Activated T-cell treated with anti-CD3 and anti-CD28 coated beads, Interleukin-2, amount 50 U/mL, for 48 hours (primary cell): Measurements from ENCODE around the gene ACTL8.

Experiments
- DNase-seq, 2 experiments: peaks; one replicate each; pipeline ENCODE4 v3.0.0-alpha.2; 2020

ACTL8 gene

DNA sequence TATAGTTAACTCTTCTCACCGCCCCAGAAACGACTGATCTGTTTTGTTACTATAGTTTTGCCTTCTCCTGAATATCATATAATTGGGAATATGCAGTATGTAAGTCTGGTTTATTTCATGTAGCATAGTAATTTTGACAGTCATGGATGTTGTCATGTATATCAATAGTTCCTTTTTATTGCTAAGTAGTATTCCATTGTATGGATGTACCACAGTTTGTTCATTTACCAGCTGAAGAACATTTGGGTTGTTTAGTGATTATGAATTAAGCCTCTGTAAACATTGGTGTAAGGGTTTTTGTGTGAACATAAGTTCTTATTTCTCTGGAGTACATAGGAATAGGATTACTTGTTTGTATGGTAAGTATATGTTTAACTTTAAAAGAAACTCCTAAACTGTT lies 55.5 kb downstream of the ACTL8 start:
- DNase-seq, result no peak

DNA sequence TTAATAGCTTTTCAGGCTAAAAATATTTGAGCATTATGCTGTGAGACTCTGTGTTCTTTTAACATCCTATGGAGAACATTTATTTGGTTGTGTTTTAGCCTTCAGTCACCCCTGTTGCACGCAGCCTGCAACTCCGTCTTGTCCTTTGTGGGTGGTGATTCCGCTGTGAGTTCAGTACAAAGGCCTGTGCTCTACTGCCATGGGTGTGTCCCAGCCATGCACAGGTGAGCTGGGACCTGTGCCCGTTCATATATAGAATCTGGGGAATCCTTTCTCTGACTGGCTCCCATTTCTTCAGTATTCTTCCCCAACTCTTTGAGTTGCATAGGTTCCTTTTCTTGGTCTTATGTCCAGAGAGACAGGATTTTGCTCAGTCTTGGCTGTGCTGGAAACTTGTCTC lies 61.4 kb downstream of the ACTL8 start:
- no peak for DNase-seq

DNA sequence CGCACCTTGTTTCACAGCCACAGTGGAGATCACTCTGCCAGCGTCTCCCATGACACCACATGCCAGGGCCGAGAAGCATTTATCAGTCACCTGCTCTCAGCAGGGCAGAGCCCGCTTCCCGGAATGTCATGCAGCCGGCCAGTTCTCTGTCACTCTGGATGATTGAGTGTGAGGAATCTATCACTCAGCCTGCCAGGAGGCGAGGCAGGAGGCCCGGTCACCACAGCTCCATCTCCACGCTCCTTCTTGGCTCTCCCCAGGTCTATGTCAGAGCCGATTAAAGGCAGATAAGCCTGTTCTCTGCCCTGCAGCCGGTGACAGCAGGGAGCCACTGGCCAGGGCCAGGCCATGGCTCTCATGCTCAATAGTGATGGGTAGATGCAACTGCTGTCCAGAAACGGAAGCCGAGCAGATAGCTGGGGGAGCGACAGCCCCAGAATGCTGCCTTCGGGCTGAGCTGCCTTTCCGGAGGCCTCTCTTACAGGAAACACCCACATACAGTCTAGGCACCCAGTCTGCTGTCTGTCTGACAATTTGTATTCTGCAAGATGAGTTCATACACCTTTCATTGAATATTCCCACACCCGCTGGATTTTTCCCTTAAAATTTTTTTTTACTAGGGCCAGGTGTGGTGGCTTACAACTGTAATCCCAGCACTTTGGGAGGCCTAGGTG lies 64.1 kb downstream of the ACTL8 start:
- DNase-seq, result no peak

DNA sequence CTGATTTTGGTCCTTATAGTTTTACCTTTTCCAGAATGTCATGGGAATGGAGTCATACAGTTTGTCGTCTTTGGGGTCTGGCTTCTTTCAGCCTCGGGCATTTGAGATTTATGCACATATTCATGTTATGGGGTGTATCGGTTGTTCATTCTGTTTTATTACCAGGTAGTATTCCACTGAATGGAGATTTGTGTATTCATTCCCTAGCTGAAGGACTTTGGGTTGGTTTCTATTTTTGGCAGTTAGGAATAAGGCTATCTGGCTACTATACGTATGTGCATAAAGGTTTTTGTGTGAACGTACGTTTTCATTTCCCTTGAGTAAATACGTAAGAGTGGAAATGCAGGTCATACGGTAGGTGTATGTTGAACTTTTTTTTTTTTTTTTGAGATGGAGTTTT lies 65.1 kb downstream of the ACTL8 start:
- no peak for DNase-seq

DNA sequence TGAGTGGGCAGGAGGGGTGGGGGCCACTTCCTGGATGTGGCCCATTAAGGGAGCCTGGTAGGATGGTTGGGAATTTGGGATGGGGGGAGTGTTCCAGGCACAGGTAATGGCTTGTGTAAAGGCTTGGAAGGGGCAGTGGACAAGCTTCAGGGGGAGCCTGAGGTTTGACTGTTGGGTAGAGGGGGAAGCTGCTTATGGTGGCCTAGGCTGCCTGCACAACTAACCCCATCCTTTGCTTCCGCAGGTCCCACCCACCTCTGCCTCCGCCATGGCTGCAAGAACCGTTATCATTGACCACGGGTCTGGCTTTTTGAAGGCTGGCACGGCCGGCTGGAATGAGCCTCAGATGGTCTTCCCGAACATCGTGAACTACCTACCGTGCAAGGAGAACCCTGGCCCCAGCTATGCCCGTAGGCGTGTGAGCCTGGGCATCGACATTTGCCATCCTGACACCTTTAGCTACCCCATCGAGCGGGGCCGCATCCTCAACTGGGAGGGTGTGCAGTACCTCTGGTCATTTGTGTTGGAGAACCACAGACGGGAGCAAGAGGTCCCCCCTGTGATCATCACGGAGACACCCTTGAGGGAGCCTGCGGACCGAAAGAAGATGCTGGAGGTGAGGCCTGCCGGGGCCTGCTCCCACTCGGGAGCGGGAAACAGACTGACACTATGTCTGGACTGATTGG lies 67.8 kb downstream of the ACTL8 start:
- no peak for DNase-seq

DNA sequence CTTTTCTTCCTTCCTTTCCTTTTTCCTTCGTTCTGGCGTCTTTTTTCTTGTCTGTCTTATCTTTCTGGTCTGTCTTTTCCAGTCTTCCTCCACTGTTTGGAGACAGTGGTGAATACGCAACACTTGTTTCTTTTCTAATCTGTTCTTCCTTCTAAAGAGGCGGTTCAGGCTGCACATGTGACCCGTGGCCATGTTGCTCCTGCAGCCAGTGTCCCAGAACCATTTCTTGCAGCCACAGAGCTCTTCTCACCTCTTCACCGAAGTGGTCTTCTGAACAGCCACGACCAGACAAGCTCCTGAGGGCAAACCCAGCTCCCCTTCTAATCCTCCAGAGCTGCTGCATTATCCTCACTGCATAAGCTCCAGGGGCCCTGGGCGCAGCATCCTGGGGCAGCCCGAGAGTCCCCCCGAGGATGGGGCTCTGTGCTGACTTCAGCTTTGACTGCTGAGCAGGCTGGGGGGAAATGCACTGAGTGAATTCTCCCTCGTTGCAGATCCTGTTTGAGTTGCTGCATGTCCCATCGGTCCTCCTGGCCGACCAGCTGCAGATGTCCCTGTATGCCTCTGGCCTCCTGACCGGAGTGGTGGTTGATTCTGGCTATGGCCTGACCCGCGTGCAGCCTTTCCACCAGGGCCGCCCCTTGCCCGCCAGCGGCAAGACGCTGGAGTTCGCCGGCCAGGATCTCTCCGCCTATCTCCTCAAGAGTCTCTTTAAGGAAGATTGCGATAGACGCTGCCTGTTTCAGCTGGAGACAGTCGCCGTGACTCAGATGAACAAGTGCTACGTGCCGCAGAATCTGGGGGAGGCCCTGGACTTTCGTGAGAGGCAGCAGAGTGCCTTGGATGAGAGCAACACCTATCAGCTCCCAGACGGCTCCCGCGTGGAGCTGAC lies 70.4 kb downstream of the ACTL8 start:
- DNase-seq, result no peak

DNA sequence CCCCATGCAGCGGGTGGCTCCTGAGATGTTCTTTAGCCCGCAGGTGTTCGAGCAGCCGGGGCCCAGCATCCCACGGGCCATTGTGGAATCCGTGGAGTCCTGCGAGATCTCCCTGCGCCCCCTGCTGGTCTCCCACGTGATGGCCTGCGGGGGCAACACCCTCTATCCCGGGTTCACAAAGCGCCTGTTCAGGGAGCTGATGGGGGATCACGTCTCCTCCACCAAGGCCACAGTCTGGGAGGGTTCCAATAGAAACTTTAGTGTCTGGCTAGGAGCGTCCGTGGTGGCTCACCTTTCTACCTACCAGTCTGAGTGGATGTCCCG lies 71.0 kb downstream of the ACTL8 start:
- DNase-seq, result peak; percentile 49 to 51

DNA sequence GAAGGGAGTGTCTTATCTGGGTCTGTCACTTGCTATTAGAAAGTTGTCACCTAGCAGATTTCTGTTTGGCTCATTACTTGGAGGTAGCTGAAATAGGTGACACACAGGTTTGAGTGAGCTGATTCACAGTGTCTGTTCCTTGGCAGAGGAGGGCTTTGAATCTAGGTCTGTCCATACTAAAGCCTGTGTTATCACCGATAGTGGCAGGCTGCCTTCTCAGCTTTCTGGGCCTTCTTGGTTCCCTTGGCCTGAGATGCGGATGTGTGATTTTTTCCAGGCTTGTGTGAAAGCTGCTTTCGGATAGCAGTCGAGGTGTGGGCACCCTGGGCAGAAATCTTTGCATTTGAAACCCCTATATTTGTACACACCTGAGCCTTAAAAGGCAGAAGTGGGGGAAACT lies 73.9 kb downstream of the ACTL8 start:
- no peak for DNase-seq

DNA sequence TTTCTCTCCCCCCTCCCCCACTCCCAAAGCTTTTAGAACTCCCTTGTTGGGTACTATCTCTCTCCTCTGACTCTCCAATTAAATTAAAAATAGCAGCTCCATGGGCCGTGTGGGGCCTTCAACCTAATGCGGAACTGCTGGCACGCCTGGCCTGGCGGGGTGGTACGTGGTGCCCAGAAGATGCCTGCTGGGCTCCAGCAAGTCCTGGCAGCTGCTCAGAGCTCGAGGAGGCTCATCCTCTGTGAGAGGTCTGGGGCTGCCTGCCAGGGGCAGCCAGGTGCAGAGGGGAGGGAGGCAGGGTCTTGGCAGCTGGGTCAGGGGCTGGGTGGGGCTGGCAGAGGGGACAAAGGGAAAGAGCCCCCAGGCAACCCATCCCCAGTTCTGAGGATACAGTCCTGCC lies 74.4 kb downstream of the ACTL8 start:
- no peak for DNase-seq

DNA sequence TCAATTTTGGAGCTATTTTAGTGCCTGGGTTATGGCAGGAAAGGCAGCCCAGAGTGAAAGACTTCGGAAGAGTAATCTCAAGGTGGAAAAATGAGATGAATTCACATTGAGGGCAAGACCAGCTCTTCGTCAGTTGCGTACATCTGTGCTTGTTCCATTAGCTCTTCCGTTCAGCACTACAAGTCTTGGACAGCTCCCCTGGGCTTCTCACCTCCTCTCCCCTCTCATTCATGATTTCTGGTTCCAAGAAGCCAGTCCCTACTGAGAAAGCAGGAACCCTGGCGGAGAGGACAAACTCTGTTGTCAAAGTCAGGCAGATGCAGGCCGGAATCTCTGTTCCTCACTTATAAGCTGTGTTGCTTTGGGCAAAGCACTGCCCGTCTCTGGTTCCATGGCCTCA lies 76.5 kb downstream of the ACTL8 start:
- DNase-seq, result no peak

DNA sequence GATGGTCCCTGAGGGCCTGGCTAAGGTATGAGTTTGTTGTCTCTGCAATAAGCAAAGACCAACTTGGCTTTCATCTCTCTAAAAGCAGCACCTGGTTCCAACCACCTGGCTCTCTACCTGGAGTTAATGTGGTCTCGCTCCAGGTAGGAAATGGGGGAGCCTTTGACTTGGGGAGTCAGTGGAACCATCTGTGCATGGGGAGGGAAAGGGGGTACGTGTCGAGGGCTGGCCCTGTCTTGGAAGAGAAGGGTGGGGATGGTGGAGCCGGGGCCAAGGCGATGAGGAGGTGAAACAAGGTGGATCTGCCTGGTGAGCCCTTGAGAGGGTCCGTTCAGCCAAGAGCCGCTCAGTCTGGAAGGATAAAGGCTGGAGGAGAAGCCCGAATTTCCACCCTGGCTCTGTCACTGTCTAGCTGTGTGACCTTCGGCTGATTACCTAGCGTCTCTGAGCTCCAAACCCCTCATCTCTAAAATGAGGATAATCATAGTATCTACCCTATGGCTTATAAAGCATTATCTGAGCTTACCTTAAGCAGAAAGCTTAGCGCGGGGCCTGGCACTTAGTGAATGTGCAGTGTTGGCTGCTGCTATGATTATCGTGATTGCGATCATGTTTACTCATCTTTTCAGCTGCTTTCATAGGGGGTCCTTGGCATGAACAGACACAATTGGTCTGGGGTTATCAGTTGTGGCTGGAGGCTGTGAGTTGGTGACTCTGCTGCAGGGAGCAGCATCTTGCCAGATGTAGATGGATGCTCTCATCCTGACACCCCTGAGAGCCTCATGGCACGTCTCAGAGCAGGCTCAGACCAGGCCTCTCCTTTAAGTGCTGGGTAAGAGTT lies 78.7 kb downstream of the ACTL8 start:
- DNase-seq, result no peak

DNA sequence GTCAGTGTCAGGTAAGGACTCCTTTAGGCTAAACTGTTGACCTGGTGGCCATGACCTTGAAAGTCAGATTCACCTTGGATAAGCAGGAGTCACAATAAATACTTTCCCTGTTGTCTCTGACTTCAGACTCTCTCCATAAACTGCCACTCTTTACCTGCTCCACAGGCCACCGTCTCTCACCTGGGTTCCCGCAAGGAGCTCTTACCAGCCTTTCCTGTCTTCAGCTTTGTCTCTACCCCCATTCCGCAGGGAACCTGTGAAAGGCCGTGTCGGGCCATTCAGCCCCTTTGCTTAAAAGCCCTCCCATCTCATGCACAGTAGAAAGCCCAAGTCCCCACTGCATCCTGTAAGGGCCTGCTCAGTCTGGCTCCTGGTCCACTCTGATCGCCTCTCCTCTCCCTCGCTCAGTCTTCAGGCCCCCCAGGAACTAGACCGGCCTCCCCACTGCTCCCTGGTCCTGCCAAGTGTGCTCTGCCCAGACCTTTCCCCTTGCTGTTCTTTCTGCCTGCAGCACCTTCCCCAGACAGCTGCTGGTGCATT lies 79.5 kb downstream of the ACTL8 start:
- no peak for DNase-seq

DNA sequence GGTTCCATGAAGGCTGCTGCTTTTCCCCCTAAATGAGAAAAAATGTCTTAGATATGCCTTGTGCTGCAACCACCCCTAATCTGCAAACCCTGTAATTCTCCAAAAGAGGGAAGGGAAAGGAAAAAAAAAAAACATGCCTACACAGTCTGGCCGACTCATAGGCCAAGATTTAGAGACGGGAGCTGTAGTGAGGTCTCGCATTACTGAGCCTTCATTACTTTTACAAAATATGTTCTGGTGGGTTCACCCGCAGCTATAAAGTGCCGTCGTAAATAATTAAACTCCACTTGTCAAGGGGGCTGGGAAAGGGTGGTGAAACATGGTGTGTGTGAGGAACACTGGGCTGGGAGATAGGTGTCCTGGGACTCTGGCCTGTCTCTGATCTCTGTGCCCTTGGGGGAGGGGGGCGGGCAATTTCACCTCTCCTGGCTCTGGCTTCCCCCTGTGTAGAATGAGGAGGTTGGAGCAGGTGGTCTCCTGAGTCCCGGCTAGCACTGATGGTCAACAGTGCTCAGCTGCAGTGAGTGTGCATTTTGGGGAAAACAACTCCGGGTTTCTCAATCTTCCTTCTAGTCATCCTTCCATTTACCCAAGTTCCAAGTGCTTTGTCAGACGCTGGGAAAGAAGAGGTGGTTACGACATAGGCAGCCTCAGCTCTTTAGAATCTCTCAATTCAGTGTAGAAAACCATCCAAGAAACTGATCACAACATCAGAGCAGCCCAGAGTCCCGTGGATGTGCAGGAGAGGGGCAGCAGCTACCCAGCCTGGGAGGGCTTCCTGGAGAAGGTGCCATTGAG lies 82.3 kb downstream of the ACTL8 start:
- DNase-seq, result no peak

DNA sequence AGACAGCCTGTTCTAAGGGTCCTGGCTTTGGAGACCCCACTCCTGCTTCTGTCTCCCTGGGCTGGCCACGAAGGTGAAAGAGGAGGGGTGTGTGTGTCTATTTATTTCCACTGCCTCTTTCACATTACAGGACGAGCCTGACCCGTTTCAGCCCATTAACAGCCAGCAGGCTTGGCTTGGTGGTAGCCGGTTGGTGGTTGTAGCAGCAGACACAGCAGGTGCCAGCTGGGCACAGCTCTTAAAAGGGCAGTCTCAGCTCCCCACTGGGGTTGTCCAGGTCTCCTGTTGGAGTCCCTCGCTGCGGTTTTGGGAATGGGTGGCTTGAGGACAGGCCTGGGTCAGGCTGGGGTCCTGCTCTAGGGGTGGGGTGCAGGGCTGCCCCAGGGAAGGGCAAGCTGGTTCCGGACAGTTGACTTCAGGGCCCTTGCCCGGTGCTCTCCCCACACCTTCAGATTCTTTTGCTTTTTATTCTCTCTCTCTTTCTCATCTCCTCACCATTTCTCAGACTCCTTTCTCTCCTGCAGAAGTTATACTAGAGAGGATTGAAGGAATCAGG lies 84.6 kb downstream of the ACTL8 start:
- no peak for DNase-seq

DNA sequence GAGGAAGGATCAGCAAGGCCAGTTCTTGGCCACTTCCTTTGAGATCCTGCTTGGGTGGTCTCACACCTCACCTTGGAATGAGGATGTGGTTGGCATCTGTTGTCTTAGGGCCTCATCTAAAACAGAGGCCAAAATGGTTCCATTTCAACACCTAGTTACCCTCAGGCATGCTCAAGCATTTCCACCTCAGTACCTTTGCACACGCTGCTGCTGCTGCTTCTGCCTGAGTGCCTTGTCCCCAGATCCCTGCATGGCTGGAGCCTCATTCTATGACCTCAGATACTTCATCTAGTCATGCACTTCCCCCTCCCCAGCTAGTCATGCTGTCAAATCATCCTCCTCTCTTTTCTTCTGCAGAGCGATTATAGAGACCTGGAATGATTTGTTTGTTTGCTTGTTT lies 86.8 kb downstream of the ACTL8 start:
- DNase-seq, result no peak

DNA sequence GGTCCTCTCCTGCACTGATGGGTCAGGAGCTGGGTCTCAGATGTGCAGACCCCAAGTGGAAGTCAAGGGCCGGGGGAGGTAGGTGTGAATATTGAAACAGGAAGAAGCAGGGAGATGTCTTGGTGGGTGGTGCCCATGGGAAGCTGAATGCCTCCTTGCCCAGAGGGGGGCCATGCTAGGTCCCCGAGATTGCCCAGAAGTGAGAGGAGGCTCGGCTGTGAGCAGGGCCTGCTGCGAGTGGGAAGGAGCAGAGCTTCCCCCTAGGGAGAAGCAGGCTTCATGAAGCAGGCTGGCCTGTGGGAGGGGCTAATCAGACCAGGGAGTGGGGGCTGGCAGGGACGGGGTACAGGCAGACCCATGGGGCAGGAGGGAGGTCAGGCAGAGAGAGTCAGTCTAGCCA lies 87.6 kb downstream of the ACTL8 start:
- DNase-seq, result no peak

DNA sequence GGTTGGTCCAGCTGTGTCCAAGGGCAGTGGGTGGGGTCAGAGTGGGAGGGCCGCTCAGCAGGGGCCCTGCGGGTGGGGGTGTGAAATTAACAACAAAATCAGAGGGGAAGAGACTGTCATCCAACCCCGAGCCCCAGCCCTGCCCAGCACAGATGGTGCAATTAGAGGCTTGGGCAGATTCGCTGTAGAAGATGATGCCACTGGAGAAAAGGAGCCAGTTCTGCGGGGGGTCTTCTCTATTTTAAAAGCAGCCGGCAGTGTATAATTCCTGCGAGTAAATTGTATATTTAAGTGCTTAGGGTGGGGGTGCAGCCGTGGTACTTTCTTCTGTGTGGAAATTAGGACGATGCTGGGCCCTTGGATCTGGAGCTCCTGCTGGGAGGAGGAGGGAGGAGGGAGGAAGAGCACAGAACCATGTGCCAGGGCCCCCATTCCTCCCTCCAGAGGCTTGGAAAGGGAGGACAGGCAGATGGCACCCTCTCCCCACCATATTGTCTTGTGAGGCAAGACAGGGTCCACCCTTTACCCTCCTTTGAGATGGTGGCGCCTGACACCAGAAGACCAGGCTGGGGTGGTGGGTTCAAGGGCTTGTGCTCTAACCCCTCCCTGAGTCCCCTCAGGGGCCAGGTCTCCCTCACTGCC lies 89.2 kb downstream of the ACTL8 start:
- no peak for DNase-seq

DNA sequence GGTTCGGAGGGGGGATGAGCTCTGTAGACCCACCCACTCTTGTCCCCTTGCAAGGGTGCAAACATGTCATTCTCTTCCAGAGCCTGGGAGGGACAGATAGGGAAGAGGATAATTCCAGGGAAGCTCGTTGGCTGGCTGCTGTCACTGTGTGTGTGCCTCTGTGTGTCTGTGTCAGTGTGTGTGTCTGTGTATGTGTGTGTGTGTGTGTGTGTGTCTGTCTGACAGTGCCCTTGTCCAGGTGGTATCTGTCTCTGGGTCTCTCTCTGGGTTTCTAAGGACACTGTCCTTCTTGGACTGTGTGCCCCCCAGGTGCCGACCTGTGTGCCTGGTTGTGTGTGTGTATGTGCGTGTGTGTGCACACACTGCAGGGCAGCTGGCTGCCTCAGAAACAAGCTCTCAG lies 90.5 kb downstream of the ACTL8 start:
- no peak for DNase-seq

DNA sequence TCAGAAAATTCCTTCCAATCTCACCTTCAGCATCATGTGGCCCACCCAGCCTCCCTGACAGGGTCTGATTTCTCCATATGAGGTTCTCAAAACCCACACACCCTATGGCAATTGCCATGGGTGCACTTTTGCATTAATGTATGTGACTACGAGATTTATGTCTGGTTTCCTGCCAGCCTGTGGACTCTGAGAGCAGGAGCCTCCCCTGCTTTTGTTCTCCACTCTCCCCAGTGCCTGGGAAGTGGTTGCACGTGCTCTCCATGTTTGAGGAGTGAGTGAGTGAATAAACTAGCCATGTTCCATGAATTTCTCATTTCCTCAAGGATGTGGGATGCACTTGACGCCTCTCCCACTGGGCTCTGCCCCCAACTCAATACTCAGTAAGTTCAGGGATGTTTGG lies 91.2 kb downstream of the ACTL8 start:
- no peak for DNase-seq

DNA sequence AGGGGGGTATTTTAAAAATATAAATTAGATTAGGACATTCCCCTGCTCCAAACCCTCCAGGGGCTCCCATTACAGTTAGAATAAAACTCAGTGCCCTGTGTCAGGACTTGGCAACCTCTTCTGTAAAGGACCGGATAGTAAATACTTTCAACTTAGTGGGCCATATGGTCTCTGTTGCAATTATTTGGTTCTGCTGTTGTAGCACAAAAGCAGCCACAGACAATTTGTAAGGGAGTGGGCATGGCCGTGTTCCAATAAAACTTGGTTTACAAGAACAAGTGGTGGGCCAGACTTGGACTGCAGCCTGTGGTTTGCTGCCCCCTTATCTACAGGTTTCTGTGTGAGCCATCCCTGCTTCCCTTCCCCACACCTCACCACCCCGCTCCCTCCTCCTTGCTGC lies 92.0 kb downstream of the ACTL8 start:
- no peak for DNase-seq

DNA sequence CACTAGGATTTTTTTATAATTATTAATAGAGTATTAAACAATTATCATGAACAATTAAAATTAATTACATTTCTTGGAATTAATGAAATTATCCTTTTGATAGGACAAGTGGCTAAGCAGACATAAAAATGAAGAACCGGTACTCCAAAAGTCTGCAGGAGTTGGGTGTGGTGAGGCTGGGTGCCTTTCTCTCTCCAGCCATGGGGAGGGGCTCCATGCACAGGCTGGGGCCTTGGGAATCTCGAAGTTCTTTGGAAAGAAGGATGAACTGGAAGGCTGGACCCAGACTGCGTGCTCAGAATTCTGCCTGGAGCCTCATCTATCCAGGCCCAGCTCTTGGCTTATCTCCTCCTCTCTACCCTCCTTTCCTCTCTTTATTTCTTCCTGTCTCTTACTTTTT lies 94.1 kb downstream of the ACTL8 start:
- no peak for DNase-seq
